ENCODE results near the gene LCT. TPM values are rescaled to one million over a fixed set of nuclear protein-coding genes. Genes with fewer than 3 reads are reported as not detected.

Gene LCT
- total and polyA plus RNA-seq, 2 of the 13 experiments (the other 11 are each of a cell fraction or from before 2014, with no cell fraction given), result not detected

GRCh38 chr2:135876066-135876711, 39.2 kb upstream of the LCT start, which contains the start of gene MCM6 (continued):
- no peak for TF ChIP-seq ZNF414 (CRISPR knock-in tag; IDR thresholded peaks at IDR 0.05)
- TF ChIP-seq HNF4A (CRISPR knock-in tag; IDR thresholded peaks at IDR 0.05), result no peak
- TF ChIP-seq LRRFIP1 (CRISPR knock-in tag; conservative IDR thresholded peaks at IDR 0.05), result no peak
- TF ChIP-seq ZNF230 (CRISPR knock-in tag; IDR thresholded peaks at IDR 0.05), result peak; percentile 86; the same call in 1 of the 2 replicates
- TF ChIP-seq YEATS2 (CRISPR knock-in tag; IDR thresholded peaks at IDR 0.05; ENCODE audit: borderline replicate concordance), result peak; percentile 78; the same call in 1 of the 2 replicates
- TF ChIP-seq MED1 (CRISPR knock-in tag; IDR thresholded peaks at IDR 0.05), result 0 out of 2 replicates have a peak, but pooled peaks have one; percentile 26
- 0 out of 2 replicates have a peak, but pooled peaks have one; percentile 41 for TF ChIP-seq ZMYM2 (CRISPR knock-in tag; IDR thresholded peaks at IDR 0.05)
- no peak for TF ChIP-seq HNRNPK (IDR thresholded peaks at IDR 0.05; ENCODE audit: low read depth, low read length, poor library complexity, severe bottlenecking)
- peak; percentile 69 for TF ChIP-seq SAP130 (CRISPR knock-in tag; IDR thresholded peaks at IDR 0.05; ENCODE audit: low read depth)
- no peak for TF ChIP-seq SKI (IDR thresholded peaks at IDR 0.05; ENCODE audit: partially characterized antibody)
- no peak for TF ChIP-seq SIX4 (CRISPR knock-in tag; IDR thresholded peaks at IDR 0.05)
- peak; percentile 66 for TF ChIP-seq ZNF891 (CRISPR knock-in tag; IDR thresholded peaks at IDR 0.05)
- no peak for TF ChIP-seq POLR2AphosphoS5 (IDR thresholded peaks at IDR 0.05; ENCODE audit: low read depth, low read length)
- TF ChIP-seq ZBTB7A (CRISPR knock-in tag; IDR thresholded peaks at IDR 0.05), result no peak
- TF ChIP-seq NFAT5 (CRISPR knock-in tag; IDR thresholded peaks at IDR 0.05), result peak; percentile 86

All from HepG2 (cell line).